Activated CD4-positive, alpha-beta memory T cell treated with anti-CD3 and anti-CD28 coated beads for 36 hours (primary cell): ENCODE results near the gene RPS6KC1. TPM values are rescaled to one million over a fixed set of nuclear protein-coding genes. Genes with fewer than 3 reads are reported as not detected.
"Not testable (repeated sequence)": the region's sequence is repeated elsewhere in the genome, so short reads cannot be mapped to it uniquely, and the experiment has no call there.

Source experiments
- CTCF ChIA-PET: fragments of 350-600 bp; sonication (Branson Sonifier 250); formaldehyde crosslinking; loops from one replicate; lab custom pipeline; 2021; ENCODE audit warnings: antibody characterized with exemption, inconsistent platforms; lab: Charles Lee
- POLR2A ChIA-PET: fragments of 350-600 bp; sonication (Branson Sonifier 250); formaldehyde crosslinking; loops from one replicate; lab custom pipeline; 2021; ENCODE audit warnings: antibody characterized with exemption; lab: Charles Lee
- DNase-seq: peaks from one replicate; pipeline ENCODE4 v3.0.0-alpha.2; 2020
- H3K27ac Mint-ChIP-seq: one replicate; pipeline ENCODE4 v1.8.0; 2021; ENCODE audit warnings: mixed read lengths
- H3K27me3 Mint-ChIP-seq: one replicate; pipeline ENCODE4 v1.8.0; 2021; ENCODE audit warnings: mixed read lengths
- H3K36me3 Mint-ChIP-seq: one replicate; pipeline ENCODE4 v1.8.0; 2021; ENCODE audit warnings: mixed read lengths
- H3K4me1 Mint-ChIP-seq: one replicate; pipeline ENCODE4 v1.8.0; 2021; ENCODE audit warnings: low read depth, mixed read lengths
- H3K4me3 Mint-ChIP-seq: one replicate; pipeline ENCODE4 v1.8.0; 2021; ENCODE audit warnings: mild to moderate bottlenecking, mixed read lengths
- H3K9me3 Mint-ChIP-seq: one replicate; pipeline ENCODE4 v1.8.0; 2021; ENCODE audit warnings: mixed read lengths
- intact Hi-C: fragments of 100-400 bp; cut with micrococcal nuclease; formaldehyde crosslinking; loops from one replicate; pipeline ENCODE4 v1.15.1; 2023
- total RNA-seq, 2 experiments: library from RNA; stranded (reverse); gene quantifications; one replicate each; pipeline ENCODE4 v1.2.3, GENCODE V29; 2021

The RPS6KC1 gene
- total RNA-seq, 2 experiments from 2014 or later, result 5.9 to 6.7 TPM

DNA sequence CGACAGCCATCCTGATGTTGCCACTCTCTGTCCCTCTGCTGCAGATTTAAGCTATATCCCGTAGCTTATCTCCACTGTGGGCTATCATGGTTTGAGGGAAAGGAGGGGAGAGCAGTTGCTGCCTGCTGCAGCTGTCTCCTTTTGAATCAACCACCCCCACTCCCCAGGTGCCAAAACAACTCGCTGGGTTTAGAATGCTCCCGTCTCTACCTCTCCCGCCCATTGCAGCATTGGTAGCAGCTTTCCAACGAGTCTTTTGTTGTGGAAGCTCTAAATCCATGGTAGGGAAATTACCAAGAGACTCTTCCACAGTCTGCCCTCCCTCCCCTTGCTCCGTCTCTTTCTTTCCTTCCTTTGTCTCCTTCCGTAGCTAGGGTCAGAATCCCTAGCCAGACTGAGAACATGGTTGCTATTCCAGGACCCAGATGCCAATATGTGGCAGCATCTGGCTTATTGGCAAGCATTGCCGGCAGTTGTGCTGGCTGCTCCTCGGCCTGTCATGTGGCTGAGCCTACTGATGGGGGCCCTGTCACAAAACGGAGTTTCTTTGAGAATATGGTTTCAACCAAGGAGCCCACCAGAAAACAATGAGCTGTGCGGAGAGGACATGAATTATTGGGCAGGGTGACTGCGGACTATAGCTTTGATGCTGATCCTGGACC, 230.7 kb downstream of the RPS6KC1 start:
- Mint-ChIP-seq H3K4me3 (no peak overlapping the region), H3K27me3 (no peaks in the 10 kb centered on the region), H3K4me1 (no peaks in the 10 kb centered on the region), H3K27ac (no peak overlapping the region), H3K36me3 (no peaks in the 10 kb centered on the region), H3K9me3 (peaks cover 7% of the 10 kb centered on the region)
- intact Hi-C loops, result no loop called here
- ChIA-PET CTCF (no interaction called here), POLR2A (no interaction called here)
- no peak for DNase-seq

DNA sequence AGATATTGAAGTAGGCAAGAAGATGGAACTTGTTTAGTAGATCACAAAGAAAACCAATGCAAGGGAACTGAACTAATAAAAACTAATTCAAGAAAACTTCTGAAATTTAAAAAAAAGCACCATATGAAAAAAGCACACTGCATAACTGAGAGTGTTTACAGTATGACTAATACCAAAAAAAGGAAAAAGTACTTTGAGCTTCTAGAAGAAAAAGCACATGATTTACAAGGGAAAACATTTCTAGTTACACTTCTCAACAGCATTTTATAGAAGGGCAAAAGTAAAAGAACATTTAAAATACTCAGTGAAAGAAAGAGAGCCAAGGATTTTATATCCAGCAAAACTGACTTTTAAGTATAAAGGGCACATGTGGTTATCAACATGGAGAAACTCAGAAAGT, 233.6 kb downstream of the RPS6KC1 start:
- H3K4me3 Mint-ChIP-seq, result no peak overlapping the region
- no peak for DNase-seq
- no peaks in the 10 kb centered on the region for H3K27me3 Mint-ChIP-seq
- POLR2A ChIA-PET, result no interaction called here
- no peaks in the 10 kb centered on the region for H3K4me1 Mint-ChIP-seq
- peaks cover 7% of the 10 kb centered on the region for H3K9me3 Mint-ChIP-seq
- H3K27ac Mint-ChIP-seq, result no peak overlapping the region
- intact Hi-C loops, result no loop called here
- CTCF ChIA-PET, result no interaction called here
- no peaks in the 10 kb centered on the region for H3K36me3 Mint-ChIP-seq

DNA sequence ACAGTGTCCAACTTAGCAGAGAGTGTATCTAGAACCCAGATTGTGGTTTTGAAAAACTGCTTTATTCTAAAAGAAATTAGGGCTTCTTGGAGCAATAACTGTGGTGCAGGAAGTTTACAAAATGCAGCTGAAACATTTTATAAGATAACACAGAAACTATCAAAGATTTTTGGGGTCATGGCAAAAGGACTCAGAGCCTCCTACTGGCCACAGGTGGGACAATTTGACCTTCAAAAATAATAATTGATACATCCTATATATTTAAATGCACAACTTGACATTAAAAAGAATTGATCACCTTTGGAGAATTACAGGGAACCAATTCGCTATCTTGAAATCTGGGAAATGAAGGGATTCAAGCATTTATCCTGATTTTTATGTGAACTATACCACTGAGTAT, 235.2 kb downstream of the RPS6KC1 start:
- ChIA-PET CTCF (no interaction called here), POLR2A (no interaction called here)
- DNase-seq, result no peak
- intact Hi-C loops, result no loop called here
- Mint-ChIP-seq H3K27me3 (no peaks in the 10 kb centered on the region), H3K36me3 (no peaks in the 10 kb centered on the region), H3K4me1 (no peaks in the 10 kb centered on the region), H3K4me3 (no peak overlapping the region), H3K27ac (no peak overlapping the region), H3K9me3 (peaks cover 7% of the 10 kb centered on the region)

DNA sequence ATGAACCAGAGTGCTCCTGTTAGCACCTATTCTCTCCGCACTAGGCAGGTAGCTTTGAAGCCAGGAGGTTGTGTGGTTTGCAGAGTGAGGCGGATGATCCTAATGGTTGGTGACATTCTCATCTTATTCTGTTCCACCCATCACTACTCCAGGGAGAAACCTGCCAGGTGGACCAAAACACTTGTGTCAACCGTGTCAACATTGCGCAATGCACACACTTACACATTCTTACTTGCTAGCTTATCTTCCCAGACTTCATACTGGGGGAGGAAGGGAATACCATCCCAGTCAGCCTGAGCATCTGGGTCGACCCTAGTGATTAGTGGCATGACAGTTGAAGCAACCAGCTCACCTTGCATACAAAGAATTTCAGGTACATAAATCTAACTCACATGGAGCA, 236.9 kb downstream of the RPS6KC1 start:
- peaks cover 7% of the 10 kb centered on the region for H3K9me3 Mint-ChIP-seq
- ChIA-PET POLR2A (no interaction called here), CTCF (no interaction called here)
- intact Hi-C loops, result no loop called here
- no peaks in the 10 kb centered on the region for H3K4me1 Mint-ChIP-seq
- H3K27me3 Mint-ChIP-seq, result no peaks in the 10 kb centered on the region
- no peaks in the 10 kb centered on the region for H3K36me3 Mint-ChIP-seq
- H3K4me3 Mint-ChIP-seq, result no peak overlapping the region
- no peak overlapping the region for H3K27ac Mint-ChIP-seq
- no peak for DNase-seq

DNA sequence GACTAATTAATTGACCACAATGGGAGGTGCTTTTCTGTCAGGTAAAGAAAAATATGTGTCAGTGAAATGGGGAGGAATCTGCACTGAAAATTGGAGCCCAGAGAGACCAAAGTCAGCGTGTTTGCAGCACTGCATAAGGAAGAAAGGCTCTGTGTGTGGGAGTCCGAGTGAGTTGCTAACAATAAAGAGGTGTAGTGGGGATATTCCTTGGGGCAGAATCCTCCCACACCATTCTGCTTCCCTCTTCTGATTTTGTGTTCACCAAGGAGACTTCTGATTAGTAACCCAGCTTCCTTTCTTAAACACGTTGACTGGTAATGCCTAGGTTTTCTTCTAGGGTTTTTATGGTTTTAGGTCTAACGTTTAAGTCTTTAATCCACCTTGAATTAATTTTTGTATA, 240.5 kb downstream of the RPS6KC1 start:
- H3K27me3 Mint-ChIP-seq, result no peaks in the 10 kb centered on the region
- H3K9me3 Mint-ChIP-seq, result peaks cover 11% of the 10 kb centered on the region
- POLR2A ChIA-PET, result no interaction called here
- H3K36me3 Mint-ChIP-seq, result no peaks in the 10 kb centered on the region
- H3K4me3 Mint-ChIP-seq, result no peak overlapping the region
- H3K4me1 Mint-ChIP-seq, result no peaks in the 10 kb centered on the region
- no peak overlapping the region for H3K27ac Mint-ChIP-seq
- intact Hi-C loops, result no loop called here
- no peak for DNase-seq
- CTCF ChIA-PET, result no interaction called here

DNA sequence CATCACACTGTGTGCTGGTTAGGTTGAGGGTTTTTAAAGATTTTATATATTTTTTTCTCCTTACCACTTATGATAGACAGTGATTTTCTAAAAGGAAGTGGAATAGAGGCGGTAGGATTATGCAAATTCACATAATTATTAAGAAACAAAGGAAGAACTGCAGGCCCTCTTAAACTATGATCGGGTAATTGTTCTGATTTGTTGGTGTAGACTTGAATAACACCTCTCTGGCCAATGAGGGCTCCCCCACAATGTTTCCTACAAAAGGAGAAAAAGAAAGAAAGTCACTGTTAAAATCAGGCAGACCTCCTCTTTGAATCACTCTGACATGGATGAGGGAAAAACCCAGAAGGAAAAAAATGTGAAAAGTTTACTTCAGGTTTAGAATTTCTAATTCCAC, 241.6 kb downstream of the RPS6KC1 start:
- H3K27ac Mint-ChIP-seq, result no peak overlapping the region
- H3K36me3 Mint-ChIP-seq, result no peaks in the 10 kb centered on the region
- H3K9me3 Mint-ChIP-seq, result peaks cover 19% of the 10 kb centered on the region
- POLR2A ChIA-PET, result no interaction called here
- no peak overlapping the region for H3K4me3 Mint-ChIP-seq
- no peaks in the 10 kb centered on the region for H3K4me1 Mint-ChIP-seq
- no peaks in the 10 kb centered on the region for H3K27me3 Mint-ChIP-seq
- intact Hi-C loops, result no loop called here
- DNase-seq, result no peak
- CTCF ChIA-PET, result no interaction called here

DNA sequence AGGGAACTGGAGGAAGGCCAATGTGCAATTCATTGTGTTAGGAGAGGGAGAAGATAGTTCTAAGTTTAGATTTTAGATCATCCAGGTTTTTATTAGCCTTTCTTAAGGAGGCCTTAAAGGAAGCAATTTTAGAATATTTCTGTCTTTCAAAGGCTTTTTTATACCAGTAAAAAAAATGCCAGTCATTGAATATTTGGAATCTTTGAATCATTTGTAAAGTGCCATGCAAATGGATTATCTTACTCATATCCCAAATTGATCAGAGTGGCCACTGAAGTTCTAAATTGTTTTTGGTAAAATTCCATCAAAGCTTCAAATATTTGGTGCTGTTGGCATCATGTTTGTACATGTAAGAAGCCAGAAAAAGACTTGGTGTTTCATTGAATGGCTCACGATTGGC, 244.8 kb downstream of the RPS6KC1 start:
- no peaks in the 10 kb centered on the region for H3K4me1 Mint-ChIP-seq
- ChIA-PET POLR2A (no interaction called here), CTCF (no interaction called here)
- DNase-seq, result no peak
- no peak overlapping the region for H3K4me3 Mint-ChIP-seq
- H3K36me3 Mint-ChIP-seq, result no peaks in the 10 kb centered on the region
- intact Hi-C loops, result no loop called here
- no peak overlapping the region for H3K27ac Mint-ChIP-seq
- H3K27me3 Mint-ChIP-seq, result no peaks in the 10 kb centered on the region
- H3K9me3 Mint-ChIP-seq, result peaks cover 25% of the 10 kb centered on the region

DNA sequence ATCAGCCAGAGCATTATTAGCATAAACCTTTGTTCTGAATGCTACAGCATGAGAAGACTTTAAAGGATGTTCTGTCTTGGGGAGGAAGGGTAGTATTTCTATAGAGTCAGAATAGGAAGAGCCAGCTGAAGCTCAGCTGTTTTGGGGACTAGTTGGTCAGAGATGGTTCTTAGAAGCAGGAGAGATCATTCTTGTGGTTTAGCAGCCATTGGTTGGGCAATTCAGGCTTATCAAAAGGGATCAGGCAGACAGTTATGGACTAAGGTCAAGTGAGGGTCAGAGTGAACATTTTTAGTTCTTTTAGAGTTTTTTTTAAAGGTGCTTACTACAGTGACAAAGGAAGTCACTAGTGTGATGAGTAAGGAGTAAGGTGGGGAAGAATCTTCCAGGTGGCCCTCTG, 245.5 kb downstream of the RPS6KC1 start:
- no peak overlapping the region for H3K4me3 Mint-ChIP-seq
- CTCF ChIA-PET, result interaction anchor here (0.7 kb wide), 1 partner anchor 1189 kb away, joined by 3 read pairs; no protein-coding TSS in a partner anchor
- H3K9me3 Mint-ChIP-seq, result peaks cover 25% of the 10 kb centered on the region
- H3K4me1 Mint-ChIP-seq, result no peaks in the 10 kb centered on the region
- POLR2A ChIA-PET, result no interaction called here
- no peak for DNase-seq
- no peaks in the 10 kb centered on the region for H3K27me3 Mint-ChIP-seq
- H3K27ac Mint-ChIP-seq, result no peak overlapping the region
- intact Hi-C loops, result no loop called here
- H3K36me3 Mint-ChIP-seq, result no peaks in the 10 kb centered on the region

DNA sequence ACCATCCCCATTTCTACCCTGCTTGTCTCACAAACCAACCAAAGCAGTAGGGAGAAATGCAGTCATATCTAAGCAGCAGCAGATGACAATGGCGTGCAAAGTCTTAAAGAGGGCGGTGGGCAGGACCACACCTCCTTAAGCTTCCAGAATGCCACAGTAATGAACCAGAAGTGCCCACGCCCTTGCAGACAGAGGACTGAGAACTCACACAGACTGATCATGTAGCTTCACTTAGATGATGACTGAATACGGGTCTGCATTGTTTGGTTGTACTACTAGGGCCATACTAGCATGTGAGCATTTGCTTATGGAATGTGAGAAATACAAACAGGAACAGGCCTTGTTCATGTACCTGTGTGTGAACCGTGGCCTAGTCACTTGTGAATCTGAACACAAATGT, 246.0 kb downstream of the RPS6KC1 start:
- POLR2A ChIA-PET, result no interaction called here
- Mint-ChIP-seq H3K27ac (no peak overlapping the region), H3K27me3 (no peaks in the 10 kb centered on the region), H3K36me3 (no peaks in the 10 kb centered on the region), H3K4me1 (no peaks in the 10 kb centered on the region), H3K4me3 (no peak overlapping the region), H3K9me3 (peaks cover 25% of the 10 kb centered on the region)
- no peak for DNase-seq
- intact Hi-C loops, result no loop called here
- CTCF ChIA-PET, result interaction anchor here (0.7 kb wide), 1 partner anchor 1189 kb away, joined by 3 read pairs; no protein-coding TSS in a partner anchor

DNA sequence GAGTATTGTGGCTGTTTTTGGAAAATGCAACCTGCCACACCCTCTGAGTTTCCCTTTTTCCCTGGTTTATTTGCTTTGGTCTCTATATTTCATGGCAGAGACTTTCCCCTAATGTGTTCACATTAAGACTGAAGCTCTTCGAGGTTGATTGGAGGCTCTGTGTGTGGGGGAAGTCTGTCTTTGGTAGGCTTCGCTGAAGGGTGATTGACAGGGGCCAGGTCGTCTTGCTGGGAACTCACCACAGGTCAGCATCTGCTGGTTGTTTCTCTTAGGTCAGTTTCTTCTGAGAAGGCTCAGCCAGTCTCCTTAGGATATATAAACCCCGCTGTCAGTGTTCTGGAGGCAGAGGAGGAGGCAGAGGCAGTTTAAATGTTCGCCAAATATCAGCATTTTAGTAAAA, 249.4 kb downstream of the RPS6KC1 start:
- Mint-ChIP-seq H3K36me3 (no peaks in the 10 kb centered on the region), H3K4me1 (no peaks in the 10 kb centered on the region), H3K27me3 (no peaks in the 10 kb centered on the region), H3K4me3 (no peak overlapping the region), H3K9me3 (peaks cover 22% of the 10 kb centered on the region), H3K27ac (no peak overlapping the region)
- DNase-seq, result no peak
- POLR2A ChIA-PET, result no interaction called here
- intact Hi-C loops, result no loop called here
- CTCF ChIA-PET, result no interaction called here

DNA sequence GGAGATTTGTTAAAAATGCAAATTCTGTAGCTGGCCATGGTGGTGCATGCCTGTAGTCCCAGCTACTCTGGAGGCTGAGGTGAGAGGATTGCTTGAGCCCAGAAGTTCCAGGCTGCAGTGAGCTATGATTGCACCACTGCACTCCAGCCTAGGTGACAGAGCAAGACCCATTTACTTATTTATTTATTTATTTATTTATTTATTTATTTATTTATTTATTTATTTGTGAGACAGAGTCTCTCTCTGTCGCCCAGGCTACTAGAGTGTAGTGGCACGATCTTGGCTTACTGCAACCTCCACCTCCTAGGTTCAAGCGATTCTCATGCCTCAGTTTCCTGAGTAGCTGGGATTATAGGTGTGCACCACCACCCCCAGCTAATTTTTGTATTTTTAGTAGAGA, 250.5 kb downstream of the RPS6KC1 start:
- H3K36me3 Mint-ChIP-seq, result not testable (repeated sequence)

DNA sequence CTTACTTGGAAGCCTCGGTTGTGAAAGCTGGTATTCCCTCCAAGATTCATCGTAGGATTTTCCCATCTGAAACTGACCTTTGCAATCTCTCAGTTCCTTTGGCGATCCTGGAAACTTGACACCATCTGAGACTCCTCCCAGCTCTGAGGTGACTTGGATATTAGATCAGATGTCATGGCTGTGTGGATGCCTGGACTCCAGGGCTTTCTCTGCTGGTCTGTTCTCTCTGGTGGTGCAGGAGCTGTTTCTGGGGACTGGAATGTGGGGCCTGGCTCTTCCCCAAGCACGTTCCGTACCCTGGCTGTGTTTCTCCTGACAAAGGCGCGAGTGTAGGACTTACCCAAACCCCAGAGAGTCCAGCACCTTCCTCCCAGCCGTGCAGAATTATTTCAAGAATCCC, 252.2 kb downstream of the RPS6KC1 start:
- no peaks in the 10 kb centered on the region for H3K27me3 Mint-ChIP-seq
- DNase-seq, result no peak
- H3K4me1 Mint-ChIP-seq, result no peaks in the 10 kb centered on the region
- peaks cover 2% of the 10 kb centered on the region for H3K9me3 Mint-ChIP-seq
- intact Hi-C loops, result no loop called here
- H3K36me3 Mint-ChIP-seq, result no peaks in the 10 kb centered on the region
- ChIA-PET POLR2A (no interaction called here), CTCF (interaction anchor here (0.6 kb wide), 1 partner anchor 159 kb away, joined by 7 read pairs; no protein-coding TSS in a partner anchor)
- H3K27ac Mint-ChIP-seq, result no peak overlapping the region
- H3K4me3 Mint-ChIP-seq, result no peak overlapping the region

More for the DNA sequence above, 250.5 kb downstream of the RPS6KC1 start:
- DNase-seq, CTCF ChIA-PET, H3K4me1 Mint-ChIP-seq, H3K4me3 Mint-ChIP-seq, intact Hi-C loops, H3K27me3 Mint-ChIP-seq, H3K27ac Mint-ChIP-seq, POLR2A ChIA-PET: not testable (repeated sequence)
- H3K9me3 Mint-ChIP-seq, result peaks cover 14% of the 10 kb centered on the region

DNA sequence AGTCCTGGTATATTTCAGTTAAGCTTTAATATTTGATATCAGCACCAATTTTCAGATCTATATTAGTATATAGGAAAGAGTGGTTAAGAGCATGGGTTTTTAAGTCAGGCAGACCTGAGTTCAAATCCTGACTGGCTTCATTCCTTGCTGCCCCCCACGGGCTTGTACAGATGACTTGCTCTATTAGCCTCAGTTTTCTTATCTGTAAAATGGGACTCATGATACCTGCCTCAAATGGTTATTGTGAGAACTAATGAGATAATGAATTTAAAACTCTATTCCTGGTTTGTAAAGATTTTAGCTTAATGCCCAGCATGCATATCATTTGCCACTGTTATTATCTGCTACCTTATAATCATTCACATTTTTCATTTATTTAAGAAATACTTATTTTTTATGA, 264.5 kb downstream of the RPS6KC1 start:
- CTCF ChIA-PET, result no interaction called here
- intact Hi-C loops, result no loop called here
- POLR2A ChIA-PET, result no interaction called here

More for the DNA sequence above, 264.5 kb downstream of the RPS6KC1 start:
- DNase-seq, result no peak
- no peaks in the 10 kb centered on the region for H3K36me3 Mint-ChIP-seq
- H3K4me3 Mint-ChIP-seq, result no peak overlapping the region
- no peaks in the 10 kb centered on the region for H3K27me3 Mint-ChIP-seq
- H3K4me1 Mint-ChIP-seq, result no peaks in the 10 kb centered on the region
- H3K27ac Mint-ChIP-seq, result no peak overlapping the region
- H3K9me3 Mint-ChIP-seq, result no peaks in the 10 kb centered on the region
